Stimulated activated CD8-positive, alpha-beta memory T cell treated with anti-CD3 and anti-CD28 coated beads, Interleukin-12 subunit alpha, Interleukin-12 subunit beta, amount 100 ng/mL, for 4 hours (primary cell): ENCODE data around the gene JPH2.

Experiments
- DNase-seq: peaks from one replicate; pipeline ENCODE4 v3.0.0-alpha.2; 2020; ENCODE audit warnings: low read depth

Gene JPH2

DNA sequence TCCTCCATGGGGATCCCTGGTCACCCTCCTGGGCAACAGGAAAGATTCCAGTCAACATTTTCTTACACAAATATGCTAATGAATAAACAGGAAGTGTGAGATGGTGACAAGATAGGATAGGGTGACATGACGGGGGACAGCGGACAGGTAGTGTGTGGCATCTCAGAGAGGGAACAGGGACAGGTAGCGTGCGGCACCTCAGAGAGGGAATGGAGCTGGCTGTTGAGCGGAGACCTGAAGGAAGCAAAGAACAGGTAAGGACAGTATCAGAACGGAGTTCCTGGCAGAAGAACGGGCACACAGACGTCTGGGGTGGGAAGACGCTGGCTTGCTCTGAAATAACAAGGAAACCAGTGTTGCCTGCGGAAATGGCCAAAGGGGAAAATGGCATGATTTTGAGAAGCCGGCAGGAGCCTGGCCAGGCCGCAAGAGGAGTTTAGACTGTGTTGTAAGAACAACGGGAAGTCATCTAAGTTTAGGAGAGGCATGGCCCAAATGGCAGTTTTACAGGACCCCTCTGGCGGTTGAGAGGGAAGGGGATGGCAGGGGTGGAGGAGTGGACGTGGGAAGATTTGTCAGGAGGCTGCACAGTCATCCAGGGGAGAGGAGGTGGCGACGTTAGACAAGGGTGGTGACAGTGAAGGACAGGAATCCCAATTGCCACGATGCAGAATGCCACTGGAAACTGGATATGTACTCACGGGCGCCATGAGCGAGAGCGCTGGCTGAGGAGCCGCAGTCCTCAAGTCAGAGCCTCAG lies 111.6 kb downstream of the JPH2 start:
- DNase-seq, result no peak

GRCh38 chr20:44074252-44075151 lies 112.5 kb downstream of the JPH2 start:
- DNase-seq, result no peak

GRCh38 chr20:44073675-44074071 lies 113.3 kb downstream of the JPH2 start:
- no peak for DNase-seq

GRCh38 chr20:44073011-44073674 lies 113.8 kb downstream of the JPH2 start:
- DNase-seq, result no peak

DNA sequence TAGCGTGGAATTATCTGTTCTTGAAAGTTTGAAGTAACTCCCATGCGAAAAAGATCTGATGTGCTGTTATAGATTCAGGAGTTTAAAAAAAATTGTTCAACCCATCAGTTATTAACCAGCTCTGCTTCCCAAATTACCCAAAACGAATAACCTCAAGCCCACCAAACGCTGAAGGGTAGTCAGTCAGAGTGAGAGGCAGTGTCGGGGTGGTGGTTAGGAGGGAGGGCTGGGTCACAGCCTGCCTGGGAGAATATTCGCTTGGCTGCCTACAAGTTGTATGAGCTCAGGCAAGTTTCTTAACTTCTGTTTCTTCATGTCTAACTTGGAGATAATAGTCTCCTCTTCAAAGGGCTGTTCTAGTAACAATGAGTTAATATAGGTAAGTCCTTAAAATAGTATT lies 114.6 kb downstream of the JPH2 start:
- DNase-seq, result no peak

- DNase-seq, result no peak
Measured at GRCh38 chr20:44071526-44072111, 115.4 kb downstream of the JPH2 start.

DNA sequence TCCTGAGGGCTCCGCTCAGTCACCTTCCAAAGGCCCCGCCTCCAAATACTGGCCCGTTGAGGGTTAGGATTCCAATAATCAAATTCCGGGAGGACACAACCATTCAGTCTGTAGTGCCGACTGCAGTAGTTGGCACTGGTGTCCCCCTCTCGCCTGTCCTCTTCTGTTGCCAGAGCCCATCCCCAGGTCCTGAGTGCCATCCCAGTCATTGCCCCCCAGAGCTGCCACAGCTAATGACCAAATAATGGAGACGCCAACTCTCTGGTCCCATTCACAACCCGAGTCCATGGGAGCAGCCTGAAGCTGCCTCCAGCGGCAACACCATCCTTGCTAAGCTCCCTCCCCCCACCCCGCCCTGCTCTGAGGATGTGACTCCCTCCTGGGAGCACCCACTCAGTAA lies 115.9 kb downstream of the JPH2 start:
- no peak for DNase-seq

- DNase-seq, result no peak
Measured at GRCh38 chr20:44070139-44070900, 116.7 kb downstream of the JPH2 start.

DNA sequence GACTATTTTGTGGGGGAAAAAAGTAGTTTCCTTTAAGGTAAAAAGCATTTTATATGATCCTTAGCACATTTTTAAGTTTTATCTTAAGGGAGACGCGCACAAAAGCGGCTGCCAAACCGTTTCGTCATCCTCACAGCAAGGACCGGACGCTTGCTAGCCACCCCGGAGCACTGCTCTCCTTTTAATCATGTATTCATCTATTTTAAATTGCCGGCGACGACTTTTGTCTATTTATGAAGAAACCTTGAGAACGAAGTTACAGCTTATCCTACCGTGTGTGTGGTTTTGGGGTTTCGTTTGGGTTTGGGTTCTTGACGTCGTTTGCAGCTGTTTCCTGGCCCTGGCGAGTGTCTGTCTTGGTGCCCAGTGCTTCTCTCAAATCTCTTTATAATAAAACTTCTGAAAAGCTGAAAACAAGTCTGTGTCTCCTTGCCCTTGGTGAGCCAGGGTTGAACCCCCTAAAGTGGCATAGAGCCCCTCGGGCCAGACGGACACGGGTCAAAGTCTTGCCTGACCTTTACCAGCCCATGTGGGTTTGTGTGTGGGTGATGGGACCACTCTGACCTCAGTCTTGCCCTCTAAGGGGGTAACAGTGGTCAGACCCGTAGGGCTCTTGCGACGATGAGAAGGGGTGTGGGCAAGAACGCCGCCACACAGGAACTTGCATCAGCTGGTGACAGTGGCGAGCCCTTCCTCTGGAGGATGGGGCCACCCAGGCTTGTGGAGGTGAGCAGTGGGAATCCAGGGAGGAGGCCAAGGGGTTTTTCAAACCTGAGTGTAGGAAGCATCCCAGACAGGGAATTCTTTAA lies 117.6 kb downstream of the JPH2 start:
- peak; percentile 27 for DNase-seq

- no peak for DNase-seq
Measured at GRCh38 chr20:44068316-44069201, 118.4 kb downstream of the JPH2 start.

GRCh38 chr20:44067650-44068081 lies 119.3 kb downstream of the JPH2 start:
- no peak for DNase-seq

GRCh38 chr20:44066645-44067606 lies 120.1 kb downstream of the JPH2 start:
- no peak for DNase-seq

DNA sequence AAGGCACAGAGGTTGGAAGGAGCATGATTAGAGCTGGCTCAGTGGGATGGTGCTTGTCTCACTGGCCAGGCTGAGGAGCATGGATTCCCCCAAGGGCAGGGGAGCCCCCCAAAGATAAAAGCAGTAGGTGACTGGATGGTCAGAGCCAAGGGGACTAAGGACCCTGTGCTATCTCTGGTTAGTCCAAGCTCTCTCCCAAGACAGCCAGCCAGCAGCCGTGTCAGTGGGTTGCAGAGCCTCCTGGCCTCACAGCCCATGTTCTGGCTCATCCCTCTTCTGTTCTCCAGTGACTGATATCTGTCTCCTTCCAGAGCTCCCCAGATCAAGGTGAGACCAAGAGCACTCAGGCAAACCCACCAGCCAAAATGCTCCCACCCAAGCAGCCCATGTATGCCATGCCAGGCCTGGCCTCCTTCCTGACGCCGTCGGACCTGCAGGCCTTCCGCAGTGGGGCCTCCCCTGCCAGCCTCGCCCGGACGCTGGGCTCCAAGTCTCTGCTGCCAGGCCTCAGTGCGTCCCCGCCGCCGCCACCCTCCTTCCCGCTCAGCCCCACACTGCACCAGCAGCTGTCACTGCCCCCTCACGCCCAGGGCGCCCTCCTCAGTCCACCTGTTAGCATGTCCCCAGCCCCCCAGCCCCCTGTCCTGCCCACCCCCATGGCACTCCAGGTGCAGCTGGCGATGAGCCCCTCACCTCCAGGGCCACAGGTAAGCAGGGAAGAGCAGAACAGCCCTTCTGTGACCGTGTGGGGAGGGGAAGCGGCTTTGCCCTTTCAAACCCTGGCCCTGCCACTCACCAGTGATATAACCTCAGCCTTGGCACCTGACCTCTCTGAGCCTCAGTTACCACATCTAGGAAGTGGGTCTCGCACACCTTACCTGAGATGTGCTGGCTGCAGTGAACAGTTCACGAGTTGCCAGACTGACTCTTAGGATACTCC lies 121.3 kb downstream of the JPH2 start:
- DNase-seq, result no peak

GRCh38 chr20:44064501-44065400 lies 122.2 kb downstream of the JPH2 start:
- no peak for DNase-seq
